CD4-positive, alpha-beta T cell treated with Interleukin-6 at 100 ng/mL for 8 hours (primary cell): Measurements from ENCODE around the gene CSTF3.
"Not testable (repeated sequence)": the region's sequence is repeated elsewhere in the genome, so short reads cannot be mapped to it uniquely, and the experiment has no call there.

Source experiments
- DNase-seq: peaks from one replicate; pipeline ENCODE4 v3.0.0-alpha.2; 2020; ENCODE audit warnings: mixed read lengths, low spot score

CSTF3 gene

DNA sequence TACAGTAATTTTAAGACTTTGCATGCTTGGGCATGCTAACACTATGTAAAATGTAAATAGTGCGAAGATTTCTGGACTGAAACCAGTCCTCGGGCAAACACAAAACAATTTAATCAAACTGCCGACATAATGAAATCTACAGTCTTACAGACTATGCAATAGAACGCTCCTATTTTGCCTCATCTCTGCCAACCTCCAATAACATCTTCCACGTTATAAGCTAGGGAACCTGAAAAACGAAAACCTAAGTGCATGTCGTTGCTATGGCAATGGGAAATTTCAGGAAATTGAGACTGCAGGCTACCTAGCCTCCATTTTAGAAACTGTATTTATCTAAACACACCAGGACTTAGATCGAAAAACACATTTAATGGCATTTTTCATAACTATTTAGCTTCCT is 1.1 kb downstream of the CSTF3 start:
- DNase-seq: no peak

DNA sequence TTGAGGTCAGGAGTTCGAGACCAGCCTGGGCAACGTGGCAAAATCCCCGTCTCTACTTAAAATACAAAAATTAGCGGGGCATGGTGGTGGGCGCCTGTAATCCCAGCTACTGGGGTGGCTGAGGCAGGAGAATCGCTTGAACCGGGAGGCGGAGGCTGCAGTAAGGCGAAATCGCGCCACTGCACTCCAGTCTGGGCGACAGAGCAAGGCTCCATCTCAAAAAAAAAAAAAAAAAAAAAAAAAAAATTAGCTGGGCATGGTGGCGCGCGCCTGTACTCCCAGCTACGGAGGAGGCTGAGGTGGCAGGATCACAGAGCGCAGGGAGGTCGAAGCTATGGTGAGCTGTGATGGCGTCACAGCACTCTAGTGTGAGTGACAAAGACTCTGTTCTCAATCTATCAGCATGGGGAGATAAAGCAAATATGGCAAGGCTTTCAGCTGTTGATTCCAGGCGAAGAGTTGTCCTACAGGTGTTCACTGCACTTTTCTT is 1.9 kb downstream of the CSTF3 start:
- DNase-seq: not testable (repeated sequence)

DNA sequence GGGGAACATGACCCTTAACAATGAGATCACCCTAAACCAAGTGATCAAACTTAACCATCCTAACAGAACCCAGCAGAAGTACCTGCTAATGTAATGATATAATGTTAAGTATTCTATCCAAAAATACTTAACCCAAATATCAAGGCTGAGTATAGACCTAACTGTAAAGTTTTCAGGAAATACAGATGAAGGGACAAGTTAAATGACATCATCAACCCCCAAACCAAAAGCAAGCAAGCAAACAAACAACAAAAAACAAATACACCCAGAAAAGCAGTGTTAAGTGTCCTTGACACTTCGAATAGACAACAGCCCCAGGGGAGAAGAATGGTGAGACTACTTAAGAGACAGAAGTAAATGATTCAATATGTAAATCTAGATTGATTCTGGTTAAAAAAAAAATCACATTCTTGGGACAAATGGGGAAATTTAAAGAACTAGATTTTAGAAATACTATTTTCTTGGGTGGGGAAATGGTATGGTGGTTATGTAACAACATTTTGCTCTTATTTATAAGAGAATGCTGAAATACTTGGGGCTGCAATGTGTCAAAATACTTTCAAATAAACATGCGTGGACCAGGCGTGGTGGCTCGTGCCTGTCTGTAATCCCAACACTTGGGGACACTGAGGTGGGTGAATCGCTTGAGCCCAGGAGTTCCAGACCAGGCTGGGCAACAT is 2.5 kb downstream of the CSTF3 start:
- DNase-seq: no peak

DNA sequence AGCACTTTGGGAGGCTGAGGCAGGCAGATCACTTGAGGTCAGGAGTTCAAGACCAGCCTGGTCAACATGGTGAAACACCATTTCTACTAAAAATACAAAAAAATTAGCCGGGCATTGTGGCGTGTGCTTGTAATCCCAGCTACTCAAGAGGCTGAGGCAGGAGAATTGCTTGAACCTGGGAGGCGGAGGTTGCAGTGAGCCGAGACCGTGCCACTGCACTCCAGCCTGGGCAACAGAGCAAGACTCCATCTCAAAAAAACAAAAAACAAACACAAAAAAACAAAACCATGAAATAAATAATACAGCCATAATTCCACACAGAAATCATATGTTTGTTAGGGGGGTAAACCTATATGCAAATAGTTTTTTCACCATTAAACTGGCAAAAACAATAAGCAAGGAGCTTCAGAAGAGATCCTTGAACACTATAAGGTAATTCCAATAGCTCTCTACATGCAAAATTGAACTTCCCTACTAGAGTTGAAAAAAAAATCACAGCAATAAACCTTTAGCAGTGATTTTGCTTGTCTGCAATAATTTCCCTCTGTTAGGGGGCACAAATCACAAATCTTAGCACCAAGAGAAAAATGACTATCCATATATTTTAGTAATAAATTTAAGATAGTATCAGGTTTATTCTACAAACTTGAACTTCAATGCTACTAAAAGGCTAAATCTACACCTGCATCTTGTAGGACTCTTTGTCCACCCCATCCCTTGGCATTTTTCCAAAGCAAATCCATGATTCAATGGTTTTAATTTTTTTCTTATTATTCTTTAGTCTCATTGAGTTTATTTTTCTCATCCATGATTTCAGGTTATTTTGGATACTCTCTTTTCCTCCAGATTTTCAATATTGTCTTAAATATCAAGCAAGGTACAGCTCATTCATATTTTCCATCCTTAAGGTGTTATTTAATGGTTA is 3.9 kb downstream of the CSTF3 start:
- DNase-seq: no peak

DNA sequence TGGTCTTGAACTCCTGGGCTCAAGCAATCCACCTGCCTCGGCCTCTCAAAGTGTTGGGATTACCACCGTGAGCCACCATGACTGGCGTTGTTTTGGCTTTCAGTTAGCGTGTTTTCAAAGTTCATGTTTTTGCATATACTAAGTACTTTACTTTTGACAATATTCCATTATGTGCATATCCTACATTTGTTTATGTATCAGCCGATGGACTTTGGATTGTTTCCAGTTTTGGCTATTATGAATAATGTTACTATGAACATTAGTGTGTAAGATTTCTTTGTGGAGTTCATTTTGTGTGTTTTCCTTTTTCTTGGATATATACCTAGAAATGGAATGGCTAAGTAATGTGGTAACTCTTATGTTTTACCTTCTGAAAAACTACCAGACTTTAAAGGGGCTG is 9.9 kb downstream of the CSTF3 start:
- no peak for DNase-seq

DNA sequence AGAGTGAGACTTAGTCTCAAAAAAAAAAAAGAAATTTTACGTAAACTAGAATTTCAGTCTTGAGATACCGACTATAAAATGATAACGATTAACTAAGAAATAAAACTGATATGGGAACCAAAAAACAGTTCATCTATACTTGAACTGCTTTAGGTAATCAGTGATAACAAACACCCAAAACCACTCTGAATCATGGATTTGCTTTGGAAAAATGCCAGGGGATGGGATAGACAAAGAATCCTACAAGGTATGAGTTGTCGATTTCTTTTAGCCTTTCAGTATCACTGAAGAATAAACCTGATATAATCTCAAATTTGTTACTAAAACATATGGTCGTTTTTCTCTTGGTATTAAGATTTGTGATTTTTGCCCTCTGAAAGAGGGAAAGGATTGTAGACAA is 13.7 kb downstream of the CSTF3 start:
- DNase-seq: no peak

DNA sequence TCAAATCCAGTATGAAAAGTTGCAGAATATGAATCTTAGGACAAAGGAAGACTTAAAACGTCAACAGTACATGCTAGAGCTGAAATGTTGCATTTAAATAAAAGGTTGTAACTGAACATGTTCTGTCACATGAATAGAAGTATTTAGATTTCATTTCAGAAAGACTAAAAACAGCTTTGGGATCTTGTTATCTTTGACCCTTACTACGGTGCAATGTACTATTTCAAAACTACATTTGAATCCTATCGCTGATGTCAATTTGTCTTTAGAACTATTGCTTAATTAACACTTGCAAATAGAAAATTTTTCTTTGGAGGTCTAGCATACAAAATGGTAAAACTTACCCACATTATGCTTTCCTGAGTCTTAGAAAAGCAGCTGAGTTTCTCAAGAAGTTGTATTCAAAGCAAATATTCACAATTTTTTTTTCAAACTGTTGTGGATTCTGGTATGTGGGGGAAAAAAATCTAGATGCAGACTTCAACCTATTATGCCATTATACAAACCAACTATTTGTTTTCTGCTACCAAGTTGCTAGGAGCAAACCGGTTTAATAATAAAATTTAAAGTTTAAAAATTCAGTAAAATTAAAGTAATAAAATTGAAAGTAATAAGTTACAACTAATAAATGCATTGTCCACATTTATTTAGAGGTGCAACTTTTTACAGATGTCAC is 25.4 kb downstream of the CSTF3 start:
- DNase-seq: no peak

DNA sequence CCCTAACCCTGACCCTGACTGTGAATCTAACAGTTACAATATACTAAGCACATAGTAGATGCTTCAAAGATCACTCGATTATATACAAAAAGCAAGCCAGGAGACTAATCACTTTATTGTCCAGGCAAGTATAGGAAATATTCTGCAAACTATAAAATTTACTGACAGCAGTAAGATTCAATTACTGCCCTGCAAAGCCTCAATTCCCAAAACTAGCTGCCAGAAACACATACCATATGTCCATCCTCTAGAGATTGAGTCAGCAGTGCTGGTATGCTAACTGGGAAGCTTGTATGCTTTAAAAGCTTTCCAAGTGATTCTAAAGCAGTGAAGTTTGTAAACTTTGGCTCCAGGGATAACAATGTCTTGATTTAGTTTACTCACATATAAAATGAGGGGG is 26.1 kb downstream of the CSTF3 start:
- DNase-seq: no peak

DNA sequence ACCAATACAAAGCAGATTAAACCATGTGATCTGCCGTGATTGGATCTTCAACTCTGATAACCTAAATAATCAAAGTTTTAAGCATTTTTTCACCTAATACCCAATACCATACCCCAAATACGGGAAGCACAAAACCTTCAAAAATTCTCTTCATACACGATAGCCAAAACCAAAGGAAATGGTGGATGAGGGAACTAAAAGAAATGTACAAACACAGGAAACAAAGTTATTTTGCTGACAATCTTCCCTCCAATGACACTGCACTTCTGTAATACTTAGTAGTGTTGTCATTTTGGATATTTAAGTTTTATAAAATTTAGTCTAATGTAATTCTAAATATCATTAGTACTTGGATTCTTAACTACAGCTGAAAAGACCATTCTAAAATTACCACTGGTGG is 27.0 kb downstream of the CSTF3 start:
- no peak for DNase-seq

DNA sequence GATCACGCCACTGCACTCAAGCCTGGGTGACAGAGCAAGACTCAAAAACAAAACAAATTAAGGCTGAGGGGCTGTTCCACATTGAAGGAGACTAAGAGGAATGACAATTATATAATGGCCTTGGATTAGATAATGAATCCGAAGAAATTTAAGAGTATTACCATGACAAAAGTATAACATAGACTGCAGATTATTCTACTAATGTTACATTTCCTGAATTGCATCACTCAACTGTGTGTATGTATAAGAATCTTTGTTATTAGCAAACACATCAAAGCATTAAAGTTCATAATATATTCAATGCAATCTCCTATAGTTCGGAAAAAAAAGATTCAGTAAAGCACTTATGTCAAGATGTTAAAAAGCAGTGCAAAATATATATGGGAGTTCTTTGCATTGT is 27.5 kb downstream of the CSTF3 start:
- no peak for DNase-seq

DNA sequence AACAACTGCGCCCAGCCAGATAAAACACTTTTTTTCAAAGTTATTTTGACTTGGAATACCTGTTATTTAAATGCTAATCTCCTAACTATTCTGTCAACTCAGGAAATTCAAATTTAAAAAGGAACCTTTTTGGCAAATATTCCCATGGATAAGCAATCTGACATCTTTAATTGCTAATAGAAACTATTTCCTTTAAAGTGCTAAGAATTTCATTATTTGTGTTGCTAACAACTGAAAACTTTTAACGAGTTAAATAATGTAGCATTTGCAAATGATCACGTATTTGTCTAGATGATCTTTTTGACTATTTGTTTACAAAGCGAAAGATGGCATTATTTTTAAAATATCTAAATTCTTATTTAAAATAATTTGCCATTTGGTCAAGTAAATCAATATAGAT is 28.8 kb downstream of the CSTF3 start:
- no peak for DNase-seq

DNA sequence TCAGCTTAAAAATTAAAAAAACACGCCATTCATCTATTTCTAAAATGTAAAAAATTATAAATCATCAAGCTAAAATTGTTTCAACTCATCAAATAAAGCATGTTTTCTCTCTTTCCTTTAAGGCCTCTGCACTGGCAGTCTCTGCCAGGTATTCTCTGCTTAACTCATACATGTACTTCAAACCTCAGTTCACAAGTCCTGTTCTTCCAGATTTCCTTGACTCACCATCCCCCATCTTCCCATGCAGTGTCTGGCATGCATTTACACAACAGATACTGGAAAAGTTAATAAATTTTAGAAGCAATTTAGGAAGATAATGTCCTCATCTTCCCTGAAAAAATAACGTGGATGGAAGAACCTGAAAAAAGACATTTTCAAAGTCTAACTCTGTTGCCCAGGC is 32.5 kb downstream of the CSTF3 start:
- DNase-seq: no peak

DNA sequence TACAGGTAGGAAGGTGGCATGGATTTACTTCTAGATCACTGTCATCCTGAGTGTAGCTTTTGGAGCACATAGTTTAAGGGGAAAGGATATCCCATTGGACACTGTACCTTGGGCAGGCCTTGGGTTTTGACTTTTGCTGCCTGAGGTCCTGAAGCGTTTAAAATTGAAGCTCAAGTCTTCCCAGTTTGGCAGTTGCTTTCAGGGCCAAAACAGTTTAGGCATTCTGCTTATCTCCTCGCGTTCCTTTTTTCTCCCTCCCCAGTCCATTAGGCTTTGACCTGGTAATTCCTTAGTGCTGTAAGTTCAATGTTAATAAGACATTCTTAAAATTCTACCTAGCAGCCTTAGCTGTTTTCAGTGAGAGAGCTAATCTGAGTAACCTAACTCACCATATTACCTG is 35.7 kb downstream of the CSTF3 start:
- no peak for DNase-seq

DNA sequence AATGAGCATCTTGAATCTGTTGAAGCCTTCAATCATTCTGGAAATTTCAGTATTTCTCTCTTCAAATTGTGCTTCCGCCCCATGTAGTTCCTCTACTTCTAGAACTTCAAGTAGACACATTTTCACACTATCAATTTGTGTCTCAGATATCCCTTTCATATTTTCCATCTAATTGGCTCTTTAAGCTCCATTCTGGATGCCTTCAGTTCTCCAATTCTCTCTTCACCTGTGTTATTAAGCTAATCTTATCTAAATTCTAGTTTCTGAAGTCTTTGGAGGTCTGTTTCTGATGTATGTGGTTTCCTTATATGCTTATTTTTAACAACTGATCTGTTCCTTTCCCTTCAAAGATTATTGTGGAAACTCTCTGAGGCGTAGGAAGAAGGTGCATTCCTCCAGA is 36.3 kb downstream of the CSTF3 start:
- DNase-seq: no peak

DNA sequence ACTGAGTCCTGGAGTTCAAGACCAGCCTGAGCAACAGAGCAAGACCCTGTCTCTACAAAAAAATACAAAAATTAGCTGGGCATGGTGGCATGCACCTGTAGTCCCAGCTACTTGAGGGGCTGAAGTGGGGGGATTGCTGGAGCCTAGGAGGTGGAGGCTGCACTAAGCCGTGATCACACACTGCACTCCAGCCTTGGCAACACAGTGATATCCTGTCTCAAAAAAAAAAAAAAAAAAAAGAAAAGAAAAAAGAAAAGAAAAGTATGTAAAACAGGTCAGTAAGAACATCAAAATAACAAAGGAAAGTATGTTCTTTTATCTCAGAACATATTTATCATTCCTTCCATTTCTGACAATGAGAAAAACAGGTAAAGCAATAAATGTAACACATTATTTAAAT is 38.6 kb downstream of the CSTF3 start:
- DNase-seq: not testable (repeated sequence)

DNA sequence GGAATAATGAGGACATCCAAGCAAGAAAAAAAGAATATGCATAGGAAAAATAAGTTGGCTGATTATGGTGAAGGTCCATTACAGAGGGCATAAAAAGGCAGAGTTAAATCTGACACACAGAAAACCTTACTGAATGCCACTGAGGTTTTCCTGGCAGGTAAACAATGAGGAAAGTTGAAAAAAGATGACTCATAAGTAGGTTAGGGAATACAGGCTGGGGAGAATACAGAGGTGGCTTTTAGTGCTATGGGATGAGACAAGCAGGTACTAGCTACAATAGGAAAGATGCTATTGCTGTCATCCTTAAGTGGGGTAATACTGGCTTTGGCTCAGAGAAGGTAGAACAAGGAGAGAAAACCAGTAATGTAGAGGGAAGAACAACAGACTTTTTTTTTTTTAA is 44.7 kb downstream of the CSTF3 start:
- no peak for DNase-seq

DNA sequence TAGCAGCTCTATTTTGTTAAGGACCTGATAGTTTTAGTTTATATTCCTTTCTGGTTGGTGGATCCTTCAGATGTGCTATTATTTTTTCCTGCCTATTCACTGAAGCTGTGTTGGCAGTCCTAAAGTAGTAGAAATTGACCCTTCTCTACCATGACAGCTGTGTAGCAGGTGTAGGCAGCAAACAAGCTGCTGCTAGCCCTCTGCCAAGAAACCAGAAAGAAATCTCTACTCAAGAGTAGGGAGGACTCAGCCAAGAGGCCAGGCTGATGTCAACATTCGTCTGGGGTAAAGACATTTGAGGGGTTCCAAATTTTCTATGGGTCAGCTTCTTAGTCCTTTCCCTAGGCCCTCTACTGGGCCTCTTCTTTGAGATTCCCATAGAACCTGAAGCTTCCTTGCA is 51.2 kb downstream of the CSTF3 start:
- no peak for DNase-seq

DNA sequence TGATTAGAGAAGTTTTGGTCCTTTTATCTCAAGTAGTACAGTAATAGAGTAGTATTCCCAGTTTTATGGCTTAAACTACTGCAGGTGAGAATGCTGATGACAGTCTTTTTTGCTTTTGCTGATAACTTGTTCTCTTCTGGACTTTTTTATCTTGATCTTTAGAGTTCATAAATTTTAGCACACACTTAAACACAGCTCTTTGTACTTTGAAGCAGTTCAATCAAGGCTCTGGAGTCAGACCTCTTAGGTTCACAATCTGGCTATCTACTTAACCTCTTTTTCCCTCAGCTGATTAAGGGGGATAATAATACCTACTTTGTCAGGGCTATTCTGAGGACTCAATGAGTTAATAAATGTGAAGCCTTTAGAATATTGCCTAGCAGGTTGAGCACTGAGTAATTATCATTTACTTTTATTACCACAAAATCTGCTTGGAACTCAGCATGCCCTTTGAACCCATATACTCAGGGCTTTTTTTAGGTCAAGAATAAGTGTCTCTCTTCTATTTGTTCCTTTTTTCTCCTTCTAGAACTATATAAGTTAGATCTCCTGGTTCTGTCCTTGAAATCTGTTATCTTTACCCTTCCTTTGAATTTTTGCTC is 51.9 kb downstream of the CSTF3 start:
- DNase-seq: no peak

DNA sequence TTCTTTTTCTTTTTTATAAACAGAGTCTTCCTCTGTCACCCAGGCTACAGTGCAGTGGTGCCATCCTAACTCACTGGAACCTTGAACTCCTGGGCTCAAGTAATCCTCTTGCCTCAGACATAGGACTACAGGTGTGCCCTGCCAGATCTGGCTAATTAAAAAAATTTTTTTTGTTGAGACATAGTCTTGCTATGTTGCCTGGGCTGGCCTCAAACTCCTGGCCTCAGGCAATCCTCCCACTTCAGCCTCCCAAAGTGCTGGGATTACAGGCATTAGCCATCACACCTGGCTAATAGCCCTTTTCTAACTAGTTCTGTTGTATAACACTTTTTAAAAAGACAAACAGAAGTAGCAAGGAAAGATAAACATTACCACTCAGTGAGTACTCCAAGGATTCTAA is 57.4 kb downstream of the CSTF3 start:
- DNase-seq: no peak

DNA sequence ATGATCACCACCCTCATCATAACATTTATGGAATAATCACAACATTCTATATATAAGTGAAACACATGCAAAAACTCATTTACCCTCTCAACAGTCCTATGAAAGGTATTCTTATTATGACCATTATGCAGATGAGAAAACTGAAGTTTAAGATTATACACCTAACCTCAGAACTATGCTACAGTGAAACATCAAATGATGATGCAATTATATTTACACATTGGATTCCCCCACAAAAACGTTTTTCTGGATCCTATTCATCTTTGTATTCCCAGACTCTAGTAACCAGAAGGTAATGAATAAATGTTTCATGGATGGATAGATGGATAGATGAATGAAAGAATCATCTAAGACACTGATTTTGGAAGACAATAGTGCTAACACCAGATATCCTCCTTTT is 67.1 kb downstream of the CSTF3 start:
- DNase-seq: no peak

DNA sequence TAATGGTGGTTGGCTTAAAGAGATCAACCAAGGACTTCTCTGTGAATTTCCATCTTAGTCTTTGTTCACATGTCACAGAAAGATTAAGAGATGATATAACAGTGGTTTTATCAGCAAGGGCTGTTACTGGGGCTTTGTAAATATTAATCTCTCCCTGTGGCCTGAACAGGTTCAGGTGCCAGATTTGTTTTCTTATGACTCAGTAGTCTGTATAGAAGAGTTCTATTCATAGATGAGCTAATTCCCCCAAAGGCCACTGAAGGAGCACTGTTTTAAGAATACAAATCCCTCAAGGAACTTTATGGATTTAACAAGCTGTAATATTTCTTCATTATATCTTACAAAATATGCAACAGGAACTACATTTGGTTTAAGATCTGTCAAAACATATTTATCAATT is 71.5 kb downstream of the CSTF3 start:
- no peak for DNase-seq

DNA sequence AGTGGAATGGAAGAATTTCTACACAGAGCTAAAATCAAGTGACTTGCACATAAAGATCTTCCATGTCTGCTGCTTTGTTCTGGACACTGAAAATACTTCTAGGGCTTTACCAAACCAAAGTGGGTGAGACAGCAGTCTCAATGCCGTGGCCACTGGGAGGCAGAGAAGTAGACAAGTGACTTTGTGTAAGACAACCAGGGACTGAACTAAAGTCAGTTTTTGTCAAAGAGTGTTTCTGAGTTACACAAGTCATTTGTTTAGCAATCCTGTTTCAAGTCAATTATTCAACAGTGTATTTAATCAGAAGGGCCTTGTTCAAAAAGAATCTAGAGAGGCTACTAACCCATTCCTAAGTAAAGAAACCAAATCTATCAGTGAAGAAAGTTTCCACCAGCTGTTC is 75.3 kb downstream of the CSTF3 start:
- DNase-seq: no peak

DNA sequence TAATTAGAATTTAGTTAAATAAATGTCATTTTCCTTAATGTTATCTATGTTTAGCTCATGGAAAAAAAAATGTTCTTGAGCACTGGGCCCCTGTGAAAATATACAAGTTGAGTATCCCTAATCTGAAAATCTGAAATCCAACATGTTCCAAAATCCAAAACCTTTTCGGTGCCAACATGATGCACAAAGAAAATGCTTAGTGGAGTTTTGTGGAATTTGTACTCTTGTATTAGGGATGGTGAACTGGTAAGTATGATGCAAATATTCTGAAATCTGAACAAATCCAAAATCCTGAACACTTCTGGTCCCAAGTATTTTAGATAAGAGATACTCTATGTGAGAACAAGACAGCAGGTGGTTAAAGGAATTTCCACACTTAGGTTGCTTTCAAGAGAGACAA is 77.4 kb downstream of the CSTF3 start:
- DNase-seq: no peak
